Lower leg skin (tissue), 3 donors: ENCODE data around the gene CITED2.

Source experiments
- POLR2A ChIP-seq, 2 donors: fragments of 450-650 bp; IDR thresholded peaks; one replicate each; pipeline ENCODE4 v1.6.1; 2016 to 2017; ENCODE audit warnings: antibody characterized with exemption in 2 of 2, mild to moderate bottlenecking in 1 of 2, moderate library complexity in 1 of 2
- TF ChIP-seq, protein P1 (sequence below), 3 donors: fragments of 450-650 bp; IDR thresholded peaks; one replicate each; pipeline ENCODE4 v1.5.1; 2016; ENCODE audit warnings: antibody characterized with exemption in 3 of 3, mild to moderate bottlenecking in 3 of 3, moderate library complexity in 2 of 3

DNA sequence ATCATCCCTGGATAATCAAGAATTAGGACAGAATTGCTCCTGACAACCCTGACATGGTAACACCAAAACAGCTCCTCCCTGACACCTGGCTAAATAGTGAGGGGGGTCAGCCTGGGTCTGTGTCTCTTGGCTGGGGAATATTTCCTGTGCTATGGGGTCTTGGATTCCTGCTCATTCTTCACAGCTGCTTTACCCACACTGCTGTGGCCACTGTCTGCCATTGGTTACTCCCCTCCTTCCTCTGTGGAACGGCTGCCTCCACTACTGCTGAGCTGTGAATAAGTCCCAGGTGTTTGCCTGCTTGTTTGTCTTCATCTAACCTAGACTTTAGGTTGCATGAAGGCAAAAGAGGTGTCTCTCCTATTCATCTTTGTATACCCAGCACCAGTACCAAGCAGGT is 48.8 kb downstream of the CITED2 start:
- TF ChIP-seq, protein P1, sequence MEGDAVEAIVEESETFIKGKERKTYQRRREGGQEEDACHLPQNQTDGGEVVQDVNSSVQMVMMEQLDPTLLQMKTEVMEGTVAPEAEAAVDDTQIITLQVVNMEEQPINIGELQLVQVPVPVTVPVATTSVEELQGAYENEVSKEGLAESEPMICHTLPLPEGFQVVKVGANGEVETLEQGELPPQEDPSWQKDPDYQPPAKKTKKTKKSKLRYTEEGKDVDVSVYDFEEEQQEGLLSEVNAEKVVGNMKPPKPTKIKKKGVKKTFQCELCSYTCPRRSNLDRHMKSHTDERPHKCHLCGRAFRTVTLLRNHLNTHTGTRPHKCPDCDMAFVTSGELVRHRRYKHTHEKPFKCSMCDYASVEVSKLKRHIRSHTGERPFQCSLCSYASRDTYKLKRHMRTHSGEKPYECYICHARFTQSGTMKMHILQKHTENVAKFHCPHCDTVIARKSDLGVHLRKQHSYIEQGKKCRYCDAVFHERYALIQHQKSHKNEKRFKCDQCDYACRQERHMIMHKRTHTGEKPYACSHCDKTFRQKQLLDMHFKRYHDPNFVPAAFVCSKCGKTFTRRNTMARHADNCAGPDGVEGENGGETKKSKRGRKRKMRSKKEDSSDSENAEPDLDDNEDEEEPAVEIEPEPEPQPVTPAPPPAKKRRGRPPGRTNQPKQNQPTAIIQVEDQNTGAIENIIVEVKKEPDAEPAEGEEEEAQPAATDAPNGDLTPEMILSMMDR (IDR thresholded peaks at IDR 0.05): no peak
- TF ChIP-seq POLR2A (IDR thresholded peaks at IDR 0.05): no peak
